GM12865 (cell line): ENCODE results near the gene ZNF552.
A peak's percentile ranks its signal among the peaks of the same experiment; 100 is the strongest.
"Not testable (repeated sequence)": the region's sequence is repeated elsewhere in the genome, so short reads cannot be mapped to it uniquely, and the experiment has no call there.

ENCODE experiments used
- DNase-seq: peaks from one replicate; pipeline ENCODE4 v3.0.0; 2010; ENCODE audit warnings: low read depth
- H3K4me3 ChIP-seq: 2 replicates; pipeline ENCODE4 v1.5.1; 2011; ENCODE audit warnings: mild to moderate bottlenecking, low read depth, low read length, control low read depth
- CTCF ChIP-seq: IDR thresholded peaks from 2 replicates; pipeline ENCODE4 v1.5.1; 2011; ENCODE audit warnings: low read length, control low read depth, low read depth, inconsistent platforms; ENCODE audit not compliant: insufficient read depth; ENCODE audit errors: missing control alignments

Gene ZNF552

GRCh38 chr19:57830071-57830602 is 15.4 kb upstream of the ZNF552 start, which contains the start of gene ZNF587B:
TSS of gene ZNF587B (plus strand) at chr19:57830299. CDS start at chr19:57830529, 230 bp downstream.
- no peak within 1 kb of the TSS for H3K4me3 ChIP-seq

GRCh38 chr19:57829316-57829715 is 14.6 kb upstream of the ZNF552 start:
- TF ChIP-seq CTCF = no peak
- DNase-seq = no peak
- no peak overlapping the region for H3K4me3 ChIP-seq

More at GRCh38 chr19:57830071-57830602, 15.4 kb upstream of the ZNF552 start, which contains the start of gene ZNF587B:
- no peak for TF ChIP-seq CTCF
- DNase-seq = no peak

GRCh38 chr19:57825511-57825910 is 10.8 kb upstream of the ZNF552 start:
- no peak for DNase-seq
- no peak for TF ChIP-seq CTCF

GRCh38 chr19:57823608-57824007 is 8.9 kb upstream of the ZNF552 start:
- not testable (repeated sequence) for H3K4me3 ChIP-seq, DNase-seq

More at GRCh38 chr19:57825511-57825910, 10.8 kb upstream of the ZNF552 start:
- no peak overlapping the region for H3K4me3 ChIP-seq

GRCh38 chr19:57823155-57823554 is 8.4 kb upstream of the ZNF552 start:
- not testable (repeated sequence) for H3K4me3 ChIP-seq, DNase-seq

GRCh38 chr19:57821501-57821900 is 6.8 kb upstream of the ZNF552 start:
- not testable (repeated sequence) for H3K4me3 ChIP-seq, DNase-seq

- H3K4me3 ChIP-seq = peak overlapping the region; percentile 56
Measured at GRCh38 chr19:57821095-57821494, 6.4 kb upstream of the ZNF552 start.

GRCh38 chr19:57820599-57820998 is 5.9 kb upstream of the ZNF552 start:
- no peak for DNase-seq
- no peak for TF ChIP-seq CTCF
- peak overlapping the region; percentile 56 for H3K4me3 ChIP-seq

More at GRCh38 chr19:57821095-57821494, 6.4 kb upstream of the ZNF552 start:
- not testable (repeated sequence) for DNase-seq

- DNase-seq = peak; percentile 96
- TF ChIP-seq CTCF = no peak
- H3K4me3 ChIP-seq = peak overlapping the region; percentile 56
Measured at GRCh38 chr19:57819475-57820148, 4.9 kb upstream of the ZNF552 start.
